ENCODE data around the gene PHF14.
A peak's percentile ranks its signal among the peaks of the same experiment; 100 is the strongest.
"Not testable (repeated sequence)": the region's sequence is repeated elsewhere in the genome, so short reads cannot be mapped to it uniquely, and the experiment has no call there.

Gene PHF14
- 64.2 to 97.0 (median 74.3) reads per million in 9 experiments for total RNA-seq

GRCh38 chr7:10973061-10973941 is at the start of gene PHF14:
PHF14 (plus strand) TSS chr7:10973872; CDS start chr7:10974324, 452 bp downstream.
- H3K36me3 Mint-ChIP-seq (ENCODE audit: insufficient read depth), result peaks cover 11% of the 10 kb centered on the region
- H3K27ac Mint-ChIP-seq, result peak within 1 kb of the TSS; percentile 88 to 90
- peak within 1 kb of the TSS; percentile 86 to 88 for H3K4me3 Mint-ChIP-seq
- peaks cover 13 to 29% of the 10 kb centered on the region in 2 donors for H3K4me1 Mint-ChIP-seq (ENCODE audit: low read depth in 2 of 2)
- DNase-seq, result peak; percentile 89 to 91 (median 90)
- ATAC-seq (replicated peaks), result peak; percentile 93
- H3K9me3 Mint-ChIP-seq, result no peaks in the 10 kb centered on the region
- peaks cover 22% of the 10 kb centered on the region in 2 donors for H3K27me3 Mint-ChIP-seq

DNA sequence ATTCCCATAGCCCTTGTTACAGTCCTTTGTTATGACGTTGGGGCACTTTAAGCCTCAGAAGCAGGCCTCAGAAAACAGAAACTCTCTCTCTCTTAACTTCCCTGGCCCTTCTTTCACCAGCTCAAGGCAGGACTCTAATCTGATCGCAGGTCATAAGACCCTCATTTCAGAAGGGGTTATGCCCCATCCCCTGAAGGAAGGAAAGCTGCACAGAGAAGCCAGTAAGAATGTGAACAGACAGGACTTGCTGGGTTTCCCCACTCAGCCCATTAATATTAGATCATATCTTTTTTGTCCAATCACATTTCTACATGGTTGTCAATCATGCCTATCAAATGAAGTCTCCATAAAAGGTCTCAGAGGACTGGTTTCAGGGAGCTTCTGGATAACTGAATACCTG is 49.3 kb upstream of the PHF14 start:
- Mint-ChIP-seq H3K36me3 (ENCODE audit: insufficient read depth) (peaks cover 4% of the 10 kb centered on the region), H3K9me3 (no peaks in the 10 kb centered on the region), H3K4me3 (no peak overlapping the region), H3K27me3 (no peaks in the 10 kb centered on the region), H3K4me1 (ENCODE audit: low read depth in 2 of 2) (no peaks in the 10 kb centered on the region), H3K27ac (no peak overlapping the region)
- DNase-seq, result no peak
- no peak for ATAC-seq (replicated peaks)

GRCh38 chr7:10928203-10928602 is 45.5 kb upstream of the PHF14 start:
- not testable (repeated sequence) for DNase-seq; H3K27me3 Mint-ChIP-seq; H3K27ac Mint-ChIP-seq; H3K4me3 Mint-ChIP-seq; ATAC-seq (replicated peaks); H3K4me1 Mint-ChIP-seq (ENCODE audit: low read depth in 2 of 2); H3K9me3 Mint-ChIP-seq
- peaks cover 33% of the 10 kb centered on the region for H3K36me3 Mint-ChIP-seq (ENCODE audit: insufficient read depth)

DNA sequence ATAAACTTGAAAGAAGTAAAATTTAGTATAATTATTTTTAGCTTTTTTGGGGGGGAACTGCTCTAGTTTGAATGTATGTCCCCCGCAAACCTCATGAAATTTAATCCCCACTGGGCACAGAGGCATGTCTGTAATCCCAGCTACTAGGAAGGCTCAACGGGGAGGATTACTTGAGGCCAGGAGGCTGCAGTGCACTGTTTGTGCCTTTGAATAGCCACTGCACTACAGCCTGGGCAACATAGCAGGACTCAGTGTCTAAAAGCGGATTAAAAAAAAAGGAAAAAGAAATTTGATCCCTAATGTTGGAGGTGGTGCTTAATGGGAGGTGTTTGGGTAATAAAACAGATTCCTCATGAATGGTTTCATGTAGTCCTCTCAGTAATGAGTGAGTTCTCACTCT is 43.1 kb upstream of the PHF14 start:
- H3K9me3 Mint-ChIP-seq, result no peaks in the 10 kb centered on the region
- no peak for ATAC-seq (replicated peaks)
- H3K4me1 Mint-ChIP-seq (ENCODE audit: low read depth in 2 of 2), result peaks cover 0 to 4% of the 10 kb centered on the region in 2 donors

DNA sequence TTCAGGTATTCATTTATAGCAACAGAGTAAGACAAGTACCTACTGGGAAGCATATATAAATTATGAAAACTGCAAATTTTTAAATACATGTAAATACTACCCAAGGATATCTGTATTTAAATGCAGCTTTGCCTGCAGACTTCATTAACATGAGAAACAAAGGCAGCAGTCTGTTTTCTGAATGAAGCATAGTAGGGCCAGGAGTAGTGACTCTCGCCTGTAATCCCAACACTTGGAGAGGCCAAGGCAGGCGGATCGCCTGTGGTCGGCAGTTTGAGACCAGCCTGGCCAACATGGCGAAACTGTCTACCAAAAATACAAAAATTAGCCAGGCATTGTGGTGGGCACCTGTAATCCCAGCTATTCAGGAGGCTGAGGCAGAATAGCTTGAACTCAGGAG is 42.5 kb upstream of the PHF14 start:
- H3K9me3 Mint-ChIP-seq, result no peaks in the 10 kb centered on the region
- no peak overlapping the region for H3K27ac Mint-ChIP-seq
- peaks cover 0 to 6% of the 10 kb centered on the region in 2 donors for H3K4me1 Mint-ChIP-seq (ENCODE audit: low read depth in 2 of 2)
- ATAC-seq (replicated peaks) (no peak), DNase-seq (no peak)
- no peaks in the 10 kb centered on the region for H3K27me3 Mint-ChIP-seq
- H3K4me3 Mint-ChIP-seq, result no peak overlapping the region
- peaks cover 43% of the 10 kb centered on the region for H3K36me3 Mint-ChIP-seq (ENCODE audit: insufficient read depth)

More for the DNA sequence above, 43.1 kb upstream of the PHF14 start:
- no peak overlapping the region for H3K4me3 Mint-ChIP-seq
- no peak overlapping the region for H3K27ac Mint-ChIP-seq
- no peak for DNase-seq
- H3K36me3 Mint-ChIP-seq (ENCODE audit: insufficient read depth), result peaks cover 41% of the 10 kb centered on the region
- no peaks in the 10 kb centered on the region for H3K27me3 Mint-ChIP-seq

DNA sequence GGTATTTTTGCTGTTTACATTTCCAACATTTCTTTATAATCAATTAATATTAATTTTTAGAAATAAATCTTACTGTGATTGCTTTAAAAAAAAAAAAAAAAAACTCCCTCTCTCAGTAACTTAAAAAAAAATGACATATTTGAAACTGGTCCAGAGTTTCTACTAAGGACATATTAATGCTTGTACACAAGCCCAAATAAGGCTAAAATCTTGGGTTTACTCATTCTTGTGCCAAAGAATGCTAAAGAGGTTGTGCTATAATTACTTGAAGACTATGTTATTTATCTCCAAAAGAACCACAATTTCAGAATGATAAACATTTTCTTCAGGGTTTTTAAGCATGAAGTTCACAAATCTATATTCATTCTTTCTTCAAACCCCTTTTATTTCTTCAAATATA is 39.4 kb upstream of the PHF14 start:
- no peak overlapping the region for H3K4me3 Mint-ChIP-seq
- peaks cover 57% of the 10 kb centered on the region for H3K36me3 Mint-ChIP-seq (ENCODE audit: insufficient read depth)
- H3K4me1 Mint-ChIP-seq (ENCODE audit: low read depth in 2 of 2), result peaks cover 3 to 23% of the 10 kb centered on the region in 2 donors
- DNase-seq, result no peak
- no peak for ATAC-seq (replicated peaks)
- no peaks in the 10 kb centered on the region for H3K27me3 Mint-ChIP-seq
- no peaks in the 10 kb centered on the region for H3K9me3 Mint-ChIP-seq
- H3K27ac Mint-ChIP-seq, result peak overlapping the region in 1 of 2 donors; percentile 64

DNA sequence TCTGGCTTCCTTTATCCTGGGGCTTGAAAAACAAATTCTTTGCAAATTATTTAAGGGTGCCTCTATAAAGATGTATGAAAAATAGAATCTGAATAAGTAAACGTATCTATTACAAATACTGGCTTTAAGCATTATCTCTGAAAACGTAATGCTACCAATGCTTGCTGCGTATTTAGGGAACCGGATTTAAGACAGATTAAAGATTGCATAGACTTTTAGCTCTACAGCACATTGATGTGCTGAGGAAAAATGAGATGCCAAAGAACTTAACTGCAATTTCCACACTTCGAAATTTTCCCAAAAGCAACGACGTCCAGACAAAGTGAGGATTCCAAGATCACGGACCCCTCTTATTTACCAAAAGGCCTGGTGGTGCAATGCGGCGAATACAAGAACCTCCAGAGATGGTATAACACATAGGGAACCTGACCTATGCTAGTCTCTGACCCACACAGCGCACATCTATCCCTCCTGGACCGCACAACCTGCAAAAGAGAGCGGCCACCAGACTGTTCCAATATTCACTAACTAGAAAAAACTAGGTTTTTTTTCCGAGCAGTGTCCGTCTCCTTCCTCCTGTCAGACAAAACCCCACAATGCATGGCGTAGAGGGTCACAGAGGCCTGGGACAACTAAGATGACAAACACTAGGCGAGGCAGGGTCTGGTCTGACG is 34.3 kb upstream of the PHF14 start:
- peaks cover 21% of the 10 kb centered on the region for H3K36me3 Mint-ChIP-seq (ENCODE audit: insufficient read depth)
- H3K27me3 Mint-ChIP-seq, result no peaks in the 10 kb centered on the region
- no peak overlapping the region for H3K27ac Mint-ChIP-seq
- H3K9me3 Mint-ChIP-seq, result no peaks in the 10 kb centered on the region
- DNase-seq (peak in 2 of 3 experiments; percentile 5 to 8), ATAC-seq (replicated peaks) (peak; percentile 0)
- peaks cover 3 to 26% of the 10 kb centered on the region in 2 donors for H3K4me1 Mint-ChIP-seq (ENCODE audit: low read depth in 2 of 2)
- no peak overlapping the region for H3K4me3 Mint-ChIP-seq

DNA sequence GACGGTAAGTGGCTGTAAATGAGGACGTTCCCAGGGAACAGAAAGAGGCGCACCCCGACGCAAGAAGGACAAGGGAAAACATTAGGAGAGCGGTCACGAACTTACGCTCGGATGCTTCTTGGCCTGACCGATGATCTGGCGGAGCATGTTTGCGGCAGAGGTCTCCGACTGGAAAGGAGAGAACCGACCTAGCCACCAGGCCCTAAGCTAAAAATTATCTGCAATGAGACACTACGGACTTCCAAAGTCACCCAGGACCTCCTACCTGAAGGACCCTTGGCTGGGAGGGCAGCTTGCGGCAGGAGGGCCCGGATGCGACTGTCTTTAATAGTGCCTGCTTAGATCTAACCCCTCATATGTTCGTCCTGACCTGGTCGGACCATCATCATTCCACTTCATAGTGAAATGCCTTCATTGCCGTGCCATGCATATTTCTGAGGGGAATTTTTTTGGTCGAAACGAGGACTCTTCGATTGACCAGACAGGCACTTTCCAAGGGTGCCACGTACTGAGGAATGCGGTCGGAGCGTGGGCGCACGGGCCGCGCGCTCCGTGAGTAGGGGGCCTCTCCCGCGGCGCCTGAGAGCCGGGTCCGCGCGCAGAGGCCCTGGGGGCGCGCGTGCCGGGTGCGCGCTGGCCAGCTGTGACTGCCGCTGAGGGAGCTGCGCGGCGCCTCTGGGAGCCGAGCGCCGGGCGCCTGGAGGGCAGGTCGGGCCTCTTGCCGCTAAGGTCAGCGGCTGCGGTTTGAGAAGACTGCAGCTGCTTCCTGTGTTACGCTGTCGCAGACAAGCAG is 33.6 kb upstream of the PHF14 start:
- peaks cover 3 to 26% of the 10 kb centered on the region in 2 donors for H3K4me1 Mint-ChIP-seq (ENCODE audit: low read depth in 2 of 2)
- no peak overlapping the region for H3K4me3 Mint-ChIP-seq
- peaks cover 21% of the 10 kb centered on the region for H3K36me3 Mint-ChIP-seq (ENCODE audit: insufficient read depth)
- DNase-seq, result peak; percentile 79 to 87 (median 85)
- H3K27me3 Mint-ChIP-seq, result no peaks in the 10 kb centered on the region
- no peaks in the 10 kb centered on the region for H3K9me3 Mint-ChIP-seq
- peak; percentile 89 for ATAC-seq (replicated peaks)
- no peak overlapping the region for H3K27ac Mint-ChIP-seq

GRCh38 chr7:10940704-10941355 is 32.8 kb upstream of the PHF14 start:
- peak in 1 of 3 experiments; percentile 14 for DNase-seq
- H3K4me3 Mint-ChIP-seq, result no peak overlapping the region
- peaks cover 16% of the 10 kb centered on the region for H3K36me3 Mint-ChIP-seq (ENCODE audit: insufficient read depth)
- H3K27me3 Mint-ChIP-seq, result no peaks in the 10 kb centered on the region
- ATAC-seq (replicated peaks), result no peak
- no peak overlapping the region for H3K27ac Mint-ChIP-seq
- H3K9me3 Mint-ChIP-seq, result no peaks in the 10 kb centered on the region
- peaks cover 3 to 22% of the 10 kb centered on the region in 2 donors for H3K4me1 Mint-ChIP-seq (ENCODE audit: low read depth in 2 of 2)

DNA sequence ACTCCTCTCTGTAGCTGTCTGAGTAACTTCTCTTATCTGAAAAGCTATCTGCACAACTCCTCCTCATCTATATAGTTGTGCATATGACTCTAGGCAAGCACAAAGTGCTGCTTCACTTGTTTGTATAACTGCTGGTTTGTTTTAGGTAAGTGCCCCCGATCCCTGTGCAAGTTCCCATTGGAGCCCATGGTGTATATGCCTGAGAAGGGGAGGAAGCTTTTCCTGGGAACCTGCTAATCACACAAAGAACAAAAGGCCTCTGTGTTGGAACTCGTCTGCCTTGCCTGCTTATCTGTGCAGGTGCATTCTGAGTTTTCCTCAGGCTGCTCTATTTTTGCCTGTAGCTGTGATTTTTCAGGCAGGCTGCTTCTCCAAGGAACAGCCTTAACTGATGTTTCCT is 23.2 kb upstream of the PHF14 start:
- peaks cover 8 to 11% of the 10 kb centered on the region in 2 donors for H3K27me3 Mint-ChIP-seq
- no peak overlapping the region for H3K27ac Mint-ChIP-seq
- no peak overlapping the region for H3K4me3 Mint-ChIP-seq
- DNase-seq (no peak), ATAC-seq (replicated peaks) (no peak)
- H3K4me1 Mint-ChIP-seq (ENCODE audit: low read depth in 2 of 2), result no peaks in the 10 kb centered on the region
- no peaks in the 10 kb centered on the region for H3K9me3 Mint-ChIP-seq
- no peaks in the 10 kb centered on the region for H3K36me3 Mint-ChIP-seq (ENCODE audit: insufficient read depth)

DNA sequence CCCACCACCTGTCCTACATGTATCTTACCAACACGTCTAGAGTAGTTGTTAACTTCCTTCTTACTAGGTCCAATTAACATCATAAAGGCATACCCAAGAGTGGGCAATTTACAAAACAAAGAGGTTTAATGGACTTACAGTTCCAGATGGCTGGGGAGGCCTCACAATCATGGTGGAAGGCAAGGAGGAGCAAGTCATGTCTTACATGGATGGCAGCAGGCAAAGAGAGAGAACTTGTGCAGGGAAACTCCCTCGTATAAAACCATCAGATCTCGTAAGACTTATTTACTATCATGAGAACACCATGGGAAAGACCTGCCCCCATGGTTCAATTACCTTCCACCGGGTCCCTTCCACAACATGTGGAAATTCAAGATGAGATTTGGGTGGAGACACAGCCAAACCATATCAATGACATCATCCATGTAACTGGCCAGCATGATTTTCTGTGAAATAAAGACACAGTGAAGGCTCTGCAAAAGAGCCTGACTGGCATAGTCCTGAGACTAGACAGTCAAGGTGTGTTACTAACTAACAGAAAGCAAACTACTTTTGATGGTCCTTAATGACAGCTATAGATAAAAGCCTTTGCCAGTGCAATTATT is 22.6 kb upstream of the PHF14 start:
- H3K4me1 Mint-ChIP-seq (ENCODE audit: low read depth in 2 of 2); H3K27ac Mint-ChIP-seq; H3K4me3 Mint-ChIP-seq; DNase-seq; ATAC-seq (replicated peaks); H3K9me3 Mint-ChIP-seq; H3K36me3 Mint-ChIP-seq (ENCODE audit: insufficient read depth): not testable (repeated sequence)
- H3K27me3 Mint-ChIP-seq, result peaks cover 8 to 11% of the 10 kb centered on the region in 2 donors

GRCh38 chr7:10952588-10952987 is 21.1 kb upstream of the PHF14 start:
- Mint-ChIP-seq H3K4me1 (ENCODE audit: low read depth in 2 of 2) (no peaks in the 10 kb centered on the region), H3K27ac (no peak overlapping the region), H3K4me3 (no peak overlapping the region), H3K36me3 (ENCODE audit: insufficient read depth) (no peaks in the 10 kb centered on the region), H3K27me3 (peaks cover 8 to 11% of the 10 kb centered on the region in 2 donors), H3K9me3 (no peaks in the 10 kb centered on the region)
- no peak for ATAC-seq (replicated peaks)
- no peak for DNase-seq
